WERI-Rb-1 (cell line): ENCODE results near the gene NDST1.

Experiments used
- DNase-seq: peaks from one replicate; pipeline ENCODE4 v3.0.0-alpha.2; 2020
- H3K27ac ChIP-seq: fragments of 250-450 bp; sonication (Bioruptor Pico); 2 replicates; pipeline ENCODE4 v1.5.1; 2020; ENCODE audit warnings: mild to moderate bottlenecking, moderate library complexity
- H3K27me3 ChIP-seq: fragments of 250-450 bp; sonication (Bioruptor Pico); 2 replicates; pipeline ENCODE4 v1.5.1; 2021; ENCODE audit warnings: mild to moderate bottlenecking, low read depth, moderate library complexity; ENCODE audit not compliant: insufficient read depth, severe bottlenecking
- H3K36me3 ChIP-seq: fragments of 250-450 bp; sonication (Bioruptor Pico); 2 replicates; pipeline ENCODE4 v1.5.1; 2020; ENCODE audit warnings: mild to moderate bottlenecking, moderate library complexity
- H3K4me3 ChIP-seq: 2 replicates; pipeline ENCODE4 v1.5.1; 2011; ENCODE audit warnings: low read depth, mild to moderate bottlenecking, control low read depth, low read length
- H3K9me3 ChIP-seq: fragments of 250-450 bp; sonication (Bioruptor Pico); 2 replicates; pipeline ENCODE4 v1.5.1; 2021; ENCODE audit warnings: mild to moderate bottlenecking, moderate library complexity; ENCODE audit not compliant: severe bottlenecking
- CTCF ChIP-seq: IDR thresholded peaks from 2 replicates; pipeline ENCODE4 v1.5.1; 2011; ENCODE audit warnings: low read depth, mild to moderate bottlenecking, control low read depth, inconsistent platforms, low read length

The NDST1 gene

GRCh38 chr5:150498501-150498900 is 9.4 kb upstream of the NDST1 start:
- TF ChIP-seq CTCF = no peak
- no peak overlapping the region for H3K4me3 ChIP-seq
- peaks cover 25% of the 10 kb centered on the region for H3K36me3 ChIP-seq
- no peaks in the 10 kb centered on the region for H3K27me3 ChIP-seq
- no peak for DNase-seq
- peak overlapping the region; percentile 21; the same call in 1 of the 2 replicates for H3K27ac ChIP-seq
- no peaks in the 10 kb centered on the region for H3K9me3 ChIP-seq

GRCh38 chr5:150498971-150499370 is 9.0 kb upstream of the NDST1 start:
- TF ChIP-seq CTCF = no peak
- H3K27me3 ChIP-seq = no peaks in the 10 kb centered on the region
- H3K4me3 ChIP-seq = no peak overlapping the region
- DNase-seq = no peak
- peaks cover 25% of the 10 kb centered on the region for H3K36me3 ChIP-seq
- peak overlapping the region; percentile 21 for H3K27ac ChIP-seq
- H3K9me3 ChIP-seq = no peaks in the 10 kb centered on the region

GRCh38 chr5:150499437-150499956 is 8.4 kb upstream of the NDST1 start:
- no peak for TF ChIP-seq CTCF
- Histone ChIP-seq H3K4me3 (no peak overlapping the region), H3K9me3 (no peaks in the 10 kb centered on the region), H3K36me3 (peaks cover 25% of the 10 kb centered on the region), H3K27ac (peak overlapping the region; percentile 21), H3K27me3 (no peaks in the 10 kb centered on the region)
- DNase-seq = peak; percentile 72

GRCh38 chr5:150500328-150500841 is 7.5 kb upstream of the NDST1 start:
- DNase-seq = no peak
- Histone ChIP-seq H3K4me3 (no peak overlapping the region), H3K9me3 (no peaks in the 10 kb centered on the region), H3K36me3 (peaks cover 25% of the 10 kb centered on the region), H3K27ac (no peak overlapping the region), H3K27me3 (no peaks in the 10 kb centered on the region)
- TF ChIP-seq CTCF = no peak

GRCh38 chr5:150500905-150501304 is 7.0 kb upstream of the NDST1 start:
- no peaks in the 10 kb centered on the region for H3K27me3 ChIP-seq
- no peak for TF ChIP-seq CTCF
- no peak overlapping the region for H3K4me3 ChIP-seq
- H3K27ac ChIP-seq = no peak overlapping the region
- no peaks in the 10 kb centered on the region for H3K9me3 ChIP-seq
- peaks cover 25% of the 10 kb centered on the region for H3K36me3 ChIP-seq
- no peak for DNase-seq

- peaks cover 21% of the 10 kb centered on the region for H3K36me3 ChIP-seq
- no peak for TF ChIP-seq CTCF
- no peak overlapping the region for H3K4me3 ChIP-seq
- peak overlapping the region; percentile 93 for H3K27ac ChIP-seq
- H3K27me3 ChIP-seq = no peaks in the 10 kb centered on the region
- no peaks in the 10 kb centered on the region for H3K9me3 ChIP-seq
- peak; percentile 79 for DNase-seq
Observed at GRCh38 chr5:150502106-150502505, 5.8 kb upstream of the NDST1 start.
